Progenitor cell of endocrine pancreas (in vitro differentiated cells): Measurements from ENCODE around the gene RFC5. TPM values are rescaled to one million over a fixed set of nuclear protein-coding genes. Genes with fewer than 3 reads are reported as not detected.

ENCODE experiments used
- DNase-seq: peaks from one replicate; pipeline ENCODE4 v3.0.0; 2021; ENCODE audit warnings: low spot score; ENCODE audit not compliant: unreplicated experiment
- H3K27ac Mint-ChIP-seq: 2 replicates; pipeline ENCODE4 v1.8.0; 2021; ENCODE audit warnings: mild to moderate bottlenecking, moderate library complexity, mixed read lengths
- H3K27me3 Mint-ChIP-seq: 2 replicates; pipeline ENCODE4 v1.8.0; 2021; ENCODE audit warnings: mixed read lengths
- H3K36me3 Mint-ChIP-seq: 2 replicates; pipeline ENCODE4 v1.8.0; 2022; ENCODE audit warnings: mixed read lengths; ENCODE audit not compliant: insufficient read depth
- H3K4me1 Mint-ChIP-seq: 2 replicates; pipeline ENCODE4 v1.8.0; 2021; ENCODE audit warnings: low read depth, mixed read lengths
- H3K4me3 Mint-ChIP-seq: 2 replicates; pipeline ENCODE4 v1.8.0; 2021; ENCODE audit warnings: low read depth, mild to moderate bottlenecking, moderate library complexity, mixed read lengths
- H3K9me3 Mint-ChIP-seq: 2 replicates; pipeline ENCODE4 v1.8.0; 2021; ENCODE audit warnings: low read depth, mixed read lengths
- CTCF ChIP-seq: fragments of 200-600 bp; sonication (generic); IDR thresholded peaks from one replicate; pipeline ENCODE4 v1.5.0; 2021; ENCODE audit warnings: antibody characterized with exemption, mild to moderate bottlenecking; ENCODE audit not compliant: unreplicated experiment
- long read RNA-seq: library from polyadenylated mRNA; unstranded; transcript quantifications from one replicate; pipeline ENCODE4 v2.0.0, GENCODE V29; 2020
- total RNA-seq: library from RNA; stranded (reverse); gene quantifications from 2 replicates; pipeline ENCODE4 v1.2.1, GENCODE V29; 2021

RFC5 gene
- total RNA-seq, result 35.8 and 37.4 TPM in 2 replicates
- long read RNA-seq, transcript RFC5-204 (11 exons, 1,655 nt), result major isoform, 133 of 198 reads
- long read RNA-seq, partial matches to known transcripts, result 19 of 198 reads
- long read RNA-seq, other reads (novel, unspliced or antisense), result 45 of 198 reads

- peaks cover 7% of the 10 kb centered on the region for H3K36me3 Mint-ChIP-seq
Observed at GRCh38 chr12:118016424-118017264, at the start of gene RFC5. Gene RFC5, plus strand, starts transcription at chr12:118016703. Its CDS starts 125 bp downstream, at chr12:118016828.

GRCh38 chr12:117967043-117967442, 49.5 kb upstream of the RFC5 start:
- Mint-ChIP-seq H3K4me3 (no peak overlapping the region), H3K27ac (no peak overlapping the region), H3K36me3 (no peaks in the 10 kb centered on the region), H3K9me3 (peaks cover 9% of the 10 kb centered on the region), H3K4me1 (peaks cover 13% of the 10 kb centered on the region), H3K27me3 (peaks cover 39% of the 10 kb centered on the region)
- DNase-seq, result no peak
- TF ChIP-seq CTCF, result no peak

More at GRCh38 chr12:118016424-118017264, at the start of gene RFC5:
- no peaks in the 10 kb centered on the region for H3K27me3 Mint-ChIP-seq
- peak within 1 kb of the TSS; percentile 89 for H3K27ac Mint-ChIP-seq
- DNase-seq, result peak; percentile 99
- peak within 1 kb of the TSS; percentile 87 for H3K4me3 Mint-ChIP-seq
- H3K4me1 Mint-ChIP-seq, result peaks cover 16% of the 10 kb centered on the region
- H3K9me3 Mint-ChIP-seq, result no peaks in the 10 kb centered on the region
- TF ChIP-seq CTCF, result no peak

GRCh38 chr12:117967512-117967911, 49.0 kb upstream of the RFC5 start:
- TF ChIP-seq CTCF, result no peak
- Mint-ChIP-seq H3K9me3 (peaks cover 10% of the 10 kb centered on the region), H3K4me1 (peaks cover 13% of the 10 kb centered on the region), H3K4me3 (peak overlapping the region; percentile 47), H3K27me3 (peaks cover 39% of the 10 kb centered on the region), H3K36me3 (no peaks in the 10 kb centered on the region), H3K27ac (no peak overlapping the region)
- DNase-seq, result no peak

GRCh38 chr12:117968151-117968789, 48.2 kb upstream of the RFC5 start:
- peak overlapping the region; percentile 75 for H3K27ac Mint-ChIP-seq
- H3K9me3 Mint-ChIP-seq, result peaks cover 10% of the 10 kb centered on the region
- TF ChIP-seq CTCF, result no peak
- peaks cover 39% of the 10 kb centered on the region for H3K27me3 Mint-ChIP-seq
- peaks cover 13% of the 10 kb centered on the region for H3K4me1 Mint-ChIP-seq
- peak overlapping the region; percentile 87 for H3K4me3 Mint-ChIP-seq
- DNase-seq, result no peak
- no peaks in the 10 kb centered on the region for H3K36me3 Mint-ChIP-seq
